ENCODE measurements around the gene CERT1.

CERT1 gene

GRCh38 chr5:75380099-75380498, 131.3 kb downstream of the CERT1 start:
- H3K36me3 ChIP-seq (ENCODE audit: insufficient read depth, insufficient read length, low read length) = peaks cover 42% of the 10 kb centered on the region
- no peaks in the 10 kb centered on the region for H3K4me1 ChIP-seq (ENCODE audit: insufficient read depth, insufficient read length)
- no peak overlapping the region for H3K9ac ChIP-seq (ENCODE audit: insufficient read length, low read depth)
- H3K27me3 ChIP-seq (ENCODE audit: insufficient read depth, insufficient read length) = no peaks in the 10 kb centered on the region
- no peak for TF ChIP-seq ZNF274 (IDR thresholded peaks at IDR 0.05; ENCODE audit: low read depth, low read length)
- no peak for TF ChIP-seq YY1 (IDR thresholded peaks at IDR 0.05; ENCODE audit: insufficient read depth, insufficient read length)
- no peak for TF ChIP-seq SUZ12 (IDR thresholded peaks at IDR 0.05; ENCODE audit: extremely low read depth, insufficient read depth, insufficient read length)
- no peak for DNase-seq (ENCODE audit: low read depth, low spot score)
- no peaks in the 10 kb centered on the region for H3K9me3 ChIP-seq (ENCODE audit: insufficient read depth, low read length)
- H3K4me3 ChIP-seq (ENCODE audit: insufficient read length, low read depth) = no peak overlapping the region

- no peak overlapping the region for H3K4me3 ChIP-seq (ENCODE audit: insufficient read length, low read depth)
- H3K9me3 ChIP-seq (ENCODE audit: insufficient read depth, low read length) = no peaks in the 10 kb centered on the region
- no peaks in the 10 kb centered on the region for H3K4me1 ChIP-seq (ENCODE audit: insufficient read depth, insufficient read length)
- H3K27me3 ChIP-seq (ENCODE audit: insufficient read depth, insufficient read length) = no peaks in the 10 kb centered on the region
- peaks cover 13% of the 10 kb centered on the region for H3K36me3 ChIP-seq (ENCODE audit: insufficient read depth, insufficient read length, low read length)
- TF ChIP-seq SUZ12 (IDR thresholded peaks at IDR 0.05; ENCODE audit: extremely low read depth, insufficient read depth, insufficient read length) (no peak), YY1 (IDR thresholded peaks at IDR 0.05; ENCODE audit: insufficient read depth, insufficient read length) (no peak), ZNF274 (IDR thresholded peaks at IDR 0.05; ENCODE audit: low read depth, low read length) (no peak)
- H3K9ac ChIP-seq (ENCODE audit: insufficient read length, low read depth) = no peak overlapping the region
- DNase-seq (ENCODE audit: low read depth, low spot score) = no peak
These were observed 136.0 kb downstream of the CERT1 start for GRCh38 chr5:75375414-75375813.

GRCh38 chr5:75374394-75374814, 137.0 kb downstream of the CERT1 start:
- H3K9ac ChIP-seq (ENCODE audit: insufficient read length, low read depth) = no peak overlapping the region
- no peaks in the 10 kb centered on the region for H3K9me3 ChIP-seq (ENCODE audit: insufficient read depth, low read length)
- H3K4me1 ChIP-seq (ENCODE audit: insufficient read depth, insufficient read length) = no peaks in the 10 kb centered on the region
- no peak for DNase-seq (ENCODE audit: low read depth, low spot score)
- peaks cover 8% of the 10 kb centered on the region for H3K36me3 ChIP-seq (ENCODE audit: insufficient read depth, insufficient read length, low read length)
- TF ChIP-seq ZNF274 (IDR thresholded peaks at IDR 0.05; ENCODE audit: low read depth, low read length) (no peak), SUZ12 (IDR thresholded peaks at IDR 0.05; ENCODE audit: extremely low read depth, insufficient read depth, insufficient read length) (no peak), YY1 (IDR thresholded peaks at IDR 0.05; ENCODE audit: insufficient read depth, insufficient read length) (no peak)
- no peaks in the 10 kb centered on the region for H3K27me3 ChIP-seq (ENCODE audit: insufficient read depth, insufficient read length)
- no peak overlapping the region for H3K4me3 ChIP-seq (ENCODE audit: insufficient read length, low read depth)

- H3K4me3 ChIP-seq (ENCODE audit: insufficient read length, low read depth) = no peak overlapping the region
- TF ChIP-seq YY1 (IDR thresholded peaks at IDR 0.05; ENCODE audit: insufficient read depth, insufficient read length) = no peak
- TF ChIP-seq SUZ12 (IDR thresholded peaks at IDR 0.05; ENCODE audit: extremely low read depth, insufficient read depth, insufficient read length) = no peak
- no peak for TF ChIP-seq ZNF274 (IDR thresholded peaks at IDR 0.05; ENCODE audit: low read depth, low read length)
- H3K4me1 ChIP-seq (ENCODE audit: insufficient read depth, insufficient read length) = no peaks in the 10 kb centered on the region
- DNase-seq (ENCODE audit: low read depth, low spot score) = no peak
- peaks cover 7% of the 10 kb centered on the region for H3K36me3 ChIP-seq (ENCODE audit: insufficient read depth, insufficient read length, low read length)
- no peaks in the 10 kb centered on the region for H3K9me3 ChIP-seq (ENCODE audit: insufficient read depth, low read length)
- no peaks in the 10 kb centered on the region for H3K27me3 ChIP-seq (ENCODE audit: insufficient read depth, insufficient read length)
- H3K9ac ChIP-seq (ENCODE audit: insufficient read length, low read depth) = no peak overlapping the region
These were observed 137.6 kb downstream of the CERT1 start for GRCh38 chr5:75373862-75374261.

GRCh38 chr5:75368391-75368790, 143.0 kb downstream of the CERT1 start:
- Histone ChIP-seq H3K36me3 (ENCODE audit: insufficient read depth, insufficient read length, low read length) (peaks cover 3% of the 10 kb centered on the region), H3K9me3 (ENCODE audit: insufficient read depth, low read length) (no peaks in the 10 kb centered on the region), H3K4me3 (ENCODE audit: insufficient read length, low read depth) (no peak overlapping the region), H3K4me1 (ENCODE audit: insufficient read depth, insufficient read length) (no peaks in the 10 kb centered on the region), H3K9ac (ENCODE audit: insufficient read length, low read depth) (no peak overlapping the region), H3K27me3 (ENCODE audit: insufficient read depth, insufficient read length) (no peaks in the 10 kb centered on the region)
- TF ChIP-seq ZNF274 (IDR thresholded peaks at IDR 0.05; ENCODE audit: low read depth, low read length) (no peak), YY1 (IDR thresholded peaks at IDR 0.05; ENCODE audit: insufficient read depth, insufficient read length) (no peak), SUZ12 (IDR thresholded peaks at IDR 0.05; ENCODE audit: extremely low read depth, insufficient read depth, insufficient read length) (no peak)
- no peak for DNase-seq (ENCODE audit: low read depth, low spot score)

- no peak for TF ChIP-seq SUZ12 (IDR thresholded peaks at IDR 0.05; ENCODE audit: extremely low read depth, insufficient read depth, insufficient read length)
- no peak for TF ChIP-seq YY1 (IDR thresholded peaks at IDR 0.05; ENCODE audit: insufficient read depth, insufficient read length)
These were observed 144.0 kb downstream of the CERT1 start for GRCh38 chr5:75367401-75367800.

GRCh38 chr5:75366787-75367186, 144.6 kb downstream of the CERT1 start:
- no peak for TF ChIP-seq YY1 (IDR thresholded peaks at IDR 0.05; ENCODE audit: insufficient read depth, insufficient read length)
- TF ChIP-seq SUZ12 (IDR thresholded peaks at IDR 0.05; ENCODE audit: extremely low read depth, insufficient read depth, insufficient read length) = no peak
- TF ChIP-seq ZNF274 (IDR thresholded peaks at IDR 0.05; ENCODE audit: low read depth, low read length) = no peak
- H3K4me1 ChIP-seq (ENCODE audit: insufficient read depth, insufficient read length) = no peaks in the 10 kb centered on the region
- peaks cover 15% of the 10 kb centered on the region for H3K36me3 ChIP-seq (ENCODE audit: insufficient read depth, insufficient read length, low read length)
- H3K4me3 ChIP-seq (ENCODE audit: insufficient read length, low read depth) = no peak overlapping the region
- no peak for DNase-seq (ENCODE audit: low read depth, low spot score)
- H3K9me3 ChIP-seq (ENCODE audit: insufficient read depth, low read length) = no peaks in the 10 kb centered on the region
- H3K27me3 ChIP-seq (ENCODE audit: insufficient read depth, insufficient read length) = no peaks in the 10 kb centered on the region
- no peak overlapping the region for H3K9ac ChIP-seq (ENCODE audit: insufficient read length, low read depth)

More at GRCh38 chr5:75367401-75367800, 144.0 kb downstream of the CERT1 start:
- no peaks in the 10 kb centered on the region for H3K27me3 ChIP-seq (ENCODE audit: insufficient read depth, insufficient read length)
- no peaks in the 10 kb centered on the region for H3K9me3 ChIP-seq (ENCODE audit: insufficient read depth, low read length)
- H3K4me3 ChIP-seq (ENCODE audit: insufficient read length, low read depth) = no peak overlapping the region
- DNase-seq (ENCODE audit: low read depth, low spot score) = no peak
- no peaks in the 10 kb centered on the region for H3K4me1 ChIP-seq (ENCODE audit: insufficient read depth, insufficient read length)
- H3K36me3 ChIP-seq (ENCODE audit: insufficient read depth, insufficient read length, low read length) = peaks cover 11% of the 10 kb centered on the region
- no peak overlapping the region for H3K9ac ChIP-seq (ENCODE audit: insufficient read length, low read depth)

All from NT2/D1 (cell line).